ENCODE measurements around the gene TMCO5A.
"Not testable (repeated sequence)": the region's sequence is repeated elsewhere in the genome, so short reads cannot be mapped to it uniquely, and the experiment has no call there.

Gene TMCO5A

GRCh38 chr15:37934340-37934739 lies at the start of gene TMCO5A:
Gene TMCO5A (plus strand): TSS chr15:37934640. CDS start chr15:37936324, 1,684 bp downstream.
- DNase-seq (ENCODE audit: low read depth): no peak

DNA sequence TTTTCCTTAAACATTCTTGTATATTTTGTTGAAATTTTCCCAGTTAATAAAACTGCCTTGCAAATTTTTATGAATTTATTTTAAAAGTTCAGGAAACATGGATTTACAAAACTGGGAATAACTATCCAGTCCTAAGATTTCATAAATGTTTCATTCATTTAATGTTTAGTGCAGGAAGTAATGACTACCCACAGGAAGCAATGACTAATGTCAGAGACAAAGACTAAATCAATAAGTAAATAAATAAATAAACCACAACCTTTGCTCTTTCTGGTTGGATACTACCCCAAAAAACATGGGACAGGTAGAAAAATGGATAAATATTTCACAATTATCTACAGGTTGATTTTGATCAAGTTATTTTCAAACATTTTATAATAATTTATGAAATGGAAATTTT lies 48.8 kb upstream of the TMCO5A start:
- no peak for DNase-seq (ENCODE audit: low read depth)

DNA sequence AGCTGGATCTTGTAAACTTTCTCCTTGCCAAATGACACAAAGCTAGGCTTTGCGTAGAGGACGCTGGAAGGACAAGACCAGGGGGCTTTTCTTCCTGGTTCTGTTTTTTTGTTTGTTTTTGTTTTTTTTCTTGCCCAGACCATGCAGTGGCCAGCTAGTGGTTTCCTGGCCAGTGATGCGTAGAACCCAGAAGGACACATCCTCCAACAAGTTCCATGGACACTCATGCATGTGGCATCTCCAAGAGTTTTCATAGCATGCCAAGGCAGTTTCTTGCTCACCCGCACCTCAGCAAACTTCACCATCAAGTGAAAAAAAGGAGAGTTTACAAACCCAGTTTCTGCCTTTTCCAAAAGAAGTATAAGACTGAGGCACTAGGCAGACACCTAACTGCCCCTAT lies 46.1 kb upstream of the TMCO5A start:
- no peak for DNase-seq (ENCODE audit: low read depth)

DNA sequence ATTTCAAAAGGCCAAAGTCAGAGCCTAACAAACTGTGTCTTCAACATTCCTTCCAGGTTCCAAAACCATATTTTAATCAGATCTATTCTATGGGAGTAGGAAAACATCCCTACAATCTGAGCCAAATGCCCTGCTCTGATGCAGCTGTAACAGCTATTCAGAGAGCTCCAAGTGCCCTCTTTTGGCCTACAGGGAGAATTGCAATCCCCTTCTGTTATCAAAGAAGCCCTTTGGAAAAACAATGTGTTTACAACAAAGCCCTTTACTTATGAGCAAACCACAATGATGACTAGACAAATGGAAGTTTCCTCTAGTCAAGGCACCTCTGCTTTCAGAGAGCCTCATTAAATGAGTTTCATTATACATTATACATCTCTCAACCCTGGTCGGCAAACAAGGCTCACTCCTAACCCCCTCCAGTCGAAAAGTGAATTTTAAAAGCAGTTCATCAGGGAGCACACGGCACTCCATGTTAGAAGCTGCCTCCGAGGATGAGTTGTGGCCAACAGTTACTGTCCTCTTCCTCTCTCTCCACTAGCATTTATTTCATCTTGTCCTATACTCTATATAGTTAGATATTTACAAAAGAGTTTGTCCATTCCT lies 42.6 kb upstream of the TMCO5A start:
- no peak for DNase-seq (ENCODE audit: low read depth)

DNA sequence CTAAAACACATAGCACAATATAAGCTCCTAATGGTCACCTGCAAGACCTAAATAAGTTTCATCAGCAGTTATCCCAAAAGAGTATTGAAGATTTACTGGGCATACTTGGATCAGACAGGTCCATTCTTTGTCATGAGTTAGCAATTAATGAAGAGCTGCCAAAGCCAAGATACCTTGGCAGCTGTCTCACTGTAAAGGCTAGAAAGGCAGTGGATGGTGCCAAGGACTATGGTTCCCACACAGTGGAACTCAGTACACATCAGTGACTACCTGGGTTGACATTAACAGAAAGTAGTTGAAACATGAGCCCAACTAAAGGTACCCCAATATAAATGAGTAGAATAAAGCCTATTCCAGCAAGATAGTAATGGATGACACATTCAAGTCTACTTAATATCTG lies 41.1 kb upstream of the TMCO5A start:
- DNase-seq (ENCODE audit: low read depth): no peak

DNA sequence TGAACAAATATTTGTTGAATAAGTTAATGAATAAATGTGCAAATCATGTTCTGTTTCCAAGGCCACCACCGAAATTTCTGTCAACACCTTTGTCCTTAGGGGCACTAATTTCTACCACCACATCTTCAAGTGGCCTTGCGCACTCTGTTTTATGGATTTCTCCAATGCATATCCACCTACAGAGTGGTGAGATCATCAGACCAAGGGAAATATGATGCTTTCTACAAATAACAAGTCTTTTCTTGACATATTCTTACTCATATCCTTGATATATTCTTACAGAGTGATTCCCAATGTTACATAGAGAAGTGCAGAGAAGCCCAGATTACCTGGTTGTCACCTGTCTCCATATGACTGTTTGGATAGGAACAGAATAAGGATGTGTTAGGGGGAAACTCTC lies 36.1 kb upstream of the TMCO5A start:
- no peak for DNase-seq (ENCODE audit: low read depth)

GRCh38 chr15:37900326-37901221 lies 33.9 kb upstream of the TMCO5A start:
- no peak for DNase-seq (ENCODE audit: low read depth)

DNA sequence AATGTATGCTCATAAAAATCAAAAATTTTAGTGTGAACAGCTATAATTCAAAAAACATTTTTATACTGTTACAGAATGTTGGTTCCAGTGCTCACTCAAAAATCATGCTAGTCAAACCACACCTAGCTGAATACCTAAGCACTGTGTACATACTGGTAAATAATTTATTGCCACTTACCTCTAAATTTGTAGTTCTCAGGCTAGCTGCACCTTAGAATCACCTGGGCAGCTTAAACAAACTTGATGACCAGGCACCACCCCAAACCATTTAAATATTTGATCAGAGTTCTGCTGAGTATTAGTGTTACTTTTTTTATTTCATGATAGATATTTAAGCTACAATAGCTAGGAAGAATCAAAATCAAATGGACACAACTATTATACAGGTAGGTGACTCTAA lies 32.3 kb upstream of the TMCO5A start:
- no peak for DNase-seq (ENCODE audit: low read depth)

DNA sequence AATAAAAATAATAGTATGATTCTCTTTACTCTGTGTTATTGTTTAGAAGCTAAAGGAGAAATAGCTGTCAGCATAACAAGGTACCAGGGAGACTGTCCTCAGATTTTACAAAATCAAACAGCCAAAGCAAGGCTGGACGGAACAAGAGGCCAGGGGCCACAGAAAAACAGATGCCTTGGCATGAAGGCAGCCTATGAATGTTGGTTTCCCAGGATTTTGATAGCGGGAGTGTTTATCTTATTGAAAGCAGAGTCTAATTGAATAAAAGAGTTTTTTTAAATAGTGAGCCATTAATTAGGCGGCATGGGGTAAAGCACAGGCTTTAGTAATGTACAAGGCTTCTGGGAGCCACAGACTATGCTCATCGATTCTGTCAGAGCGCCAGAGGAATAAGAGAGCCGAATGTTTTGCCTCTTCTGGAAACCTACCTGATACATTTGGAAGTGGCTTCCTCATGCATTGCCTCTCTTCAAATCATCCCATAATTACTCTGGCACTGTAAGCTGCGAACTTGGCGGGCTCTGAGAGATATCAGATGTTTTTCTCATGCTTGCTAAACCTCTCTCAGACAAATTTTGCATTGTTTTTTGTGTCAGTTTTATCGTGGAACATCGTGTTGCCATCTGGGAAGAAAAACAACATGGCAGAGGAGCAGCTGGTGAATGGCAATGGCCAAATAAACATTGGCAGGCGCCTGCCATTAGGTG lies 30.4 kb upstream of the TMCO5A start:
- DNase-seq (ENCODE audit: low read depth): no peak

GRCh38 chr15:37907136-37907535 lies 27.3 kb upstream of the TMCO5A start:
- no peak for DNase-seq (ENCODE audit: low read depth)

- no peak for DNase-seq (ENCODE audit: low read depth)
These were observed 12.7 kb upstream of the TMCO5A start for GRCh38 chr15:37921527-37922385.

GRCh38 chr15:37926136-37926535 lies 8.3 kb upstream of the TMCO5A start:
- no peak for DNase-seq (ENCODE audit: low read depth)

DNA sequence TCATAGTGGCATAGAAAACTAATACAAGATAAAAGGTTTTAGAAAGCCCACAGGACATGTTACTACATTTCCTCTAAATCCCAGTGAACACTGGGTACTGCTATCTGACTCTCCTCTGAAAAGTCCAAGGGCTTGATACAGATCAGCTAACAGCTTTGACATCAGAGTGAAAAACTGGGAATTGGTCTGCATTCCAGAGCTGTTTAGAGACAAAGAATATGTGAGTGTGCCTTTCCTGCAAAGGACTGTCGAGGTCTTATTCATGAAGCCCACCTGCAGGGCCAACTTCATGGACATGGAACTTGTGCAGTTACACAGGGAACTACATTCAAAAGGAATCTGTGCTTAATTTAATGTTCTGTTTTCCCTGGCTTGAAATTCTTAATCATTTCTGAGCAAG lies 5.2 kb upstream of the TMCO5A start:
- DNase-seq (ENCODE audit: low read depth): no peak

DNA sequence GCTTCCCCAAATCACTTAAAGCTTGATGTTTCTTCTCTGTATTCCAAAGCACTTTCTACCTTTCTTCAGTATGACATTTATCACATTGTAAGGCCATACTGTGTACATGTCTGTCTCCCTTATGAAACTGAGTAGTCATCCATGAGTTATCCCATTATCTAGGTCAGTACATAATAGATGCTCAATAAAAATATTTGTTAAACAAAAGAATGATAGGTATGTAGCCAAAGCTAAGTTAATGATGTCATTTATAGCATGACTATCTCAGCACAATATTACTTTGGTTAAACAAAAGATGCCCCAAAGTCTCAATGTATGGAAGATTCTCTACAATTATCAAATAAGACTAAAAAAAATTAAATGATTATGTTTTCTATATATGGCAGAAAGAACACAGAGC lies 3.1 kb upstream of the TMCO5A start:
- no peak for DNase-seq (ENCODE audit: low read depth)

- DNase-seq (ENCODE audit: low read depth): no peak
These were observed 2.6 kb upstream of the TMCO5A start for GRCh38 chr15:37931868-37932267.

DNA sequence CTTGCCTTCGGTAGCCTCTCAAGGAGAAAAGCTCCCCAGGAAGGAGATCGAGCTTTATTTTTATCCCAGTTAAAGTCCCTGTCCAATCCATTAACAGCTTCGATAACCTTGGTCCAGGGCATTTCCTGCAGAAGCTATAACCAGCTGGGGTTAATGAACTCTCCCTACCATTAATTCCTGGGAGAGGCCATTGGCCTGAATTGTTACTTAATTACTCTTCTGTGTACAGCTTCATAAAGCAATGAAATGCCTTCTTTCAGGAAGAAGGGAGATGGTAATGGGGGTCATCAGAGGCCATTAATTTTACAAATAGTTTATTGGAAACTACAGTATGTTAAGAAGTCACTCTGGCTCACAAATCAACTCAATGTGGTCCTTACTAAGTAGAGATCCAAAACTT lies 1.9 kb upstream of the TMCO5A start:
- DNase-seq (ENCODE audit: low read depth): no peak

DNA sequence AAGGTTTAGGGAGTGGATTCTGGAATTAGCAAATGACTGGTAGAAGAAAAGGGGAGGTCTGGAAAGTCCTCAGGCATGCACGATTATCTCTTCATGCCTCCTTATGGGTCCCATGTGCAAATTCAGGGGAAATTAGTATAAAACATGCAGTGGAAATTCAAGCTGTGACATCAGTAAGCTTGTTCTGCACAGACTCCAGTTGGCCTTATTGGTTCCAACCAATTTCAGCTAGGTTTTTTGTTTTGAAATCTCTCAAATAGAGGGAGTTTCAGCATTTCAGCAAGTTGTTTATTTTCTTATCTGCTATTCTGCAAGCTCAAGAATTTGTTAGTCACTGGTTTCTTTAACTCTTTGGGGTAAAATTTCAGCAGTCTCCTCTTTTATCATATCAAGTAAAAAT lies 774 bp upstream of the TMCO5A start:
- DNase-seq (ENCODE audit: low read depth): no peak

- no peak for DNase-seq (ENCODE audit: low read depth)
These were observed 6.4 kb downstream of the TMCO5A start for GRCh38 chr15:37940876-37941275.

DNA sequence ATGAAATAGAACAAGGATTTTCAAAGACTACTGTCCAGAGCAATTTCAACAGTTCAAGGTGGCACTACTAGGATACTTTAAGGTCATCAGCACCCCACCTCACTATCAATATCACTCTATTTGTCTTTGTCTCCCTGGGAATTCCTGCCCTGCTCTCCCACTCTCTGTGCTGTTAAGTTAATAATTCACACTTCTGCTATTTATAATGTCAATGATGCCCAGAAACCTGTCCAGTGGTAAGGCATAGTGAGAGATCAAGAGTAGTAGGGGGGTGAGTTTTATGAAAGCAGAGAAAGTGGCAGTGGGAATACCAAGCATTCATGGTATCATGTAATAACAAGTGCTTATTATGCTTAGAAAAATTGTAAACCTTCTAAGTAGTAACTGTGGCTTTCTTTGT lies 7.3 kb downstream of the TMCO5A start:
- no peak for DNase-seq (ENCODE audit: low read depth)

GRCh38 chr15:37951999-37952398 lies 17.6 kb downstream of the TMCO5A start:
- DNase-seq (ENCODE audit: low read depth): no peak

DNA sequence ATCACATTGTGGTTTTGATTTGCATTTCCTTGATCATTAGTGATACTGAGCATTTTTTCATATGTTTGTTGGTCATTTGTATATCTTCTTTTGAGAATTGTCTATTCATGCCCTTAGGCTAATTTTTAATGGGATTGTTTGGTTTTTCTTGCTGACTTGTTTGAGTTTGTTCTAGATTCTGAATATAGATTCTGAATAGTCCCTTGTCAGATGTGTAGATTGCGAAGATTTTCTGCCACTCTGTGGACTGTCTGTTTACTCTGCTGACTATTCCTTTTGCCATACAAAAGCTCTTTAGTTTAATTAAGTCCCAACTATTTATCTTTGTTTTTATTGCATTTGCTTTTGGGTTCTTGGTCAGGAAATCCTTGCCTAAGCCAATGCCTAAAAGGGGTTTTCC lies 26.3 kb downstream of the TMCO5A start:
- not testable (repeated sequence) for DNase-seq (ENCODE audit: low read depth)

- DNase-seq (ENCODE audit: low read depth): no peak
These were observed 33.3 kb downstream of the TMCO5A start for GRCh38 chr15:37967788-37968187.

All from stimulated activated CD8-positive, alpha-beta memory T cell treated with anti-CD3 and anti-CD28 coated beads, Interleukin-12 subunit alpha, Interleukin-12 subunit beta, amount 100 ng/mL, for 4 hours (primary cell).